ENCODE results near the gene KIFC3.
"Not testable (repeated sequence)": the region's sequence is repeated elsewhere in the genome, so short reads cannot be mapped to it uniquely, and the experiment has no call there.

The KIFC3 gene

GRCh38 chr16:57804111-57804837 lies 2.0 kb upstream of the KIFC3 start:
- DNase-seq = no peak

GRCh38 chr16:57803134-57803990 lies 1.1 kb upstream of the KIFC3 start:
- DNase-seq = no peak

DNA sequence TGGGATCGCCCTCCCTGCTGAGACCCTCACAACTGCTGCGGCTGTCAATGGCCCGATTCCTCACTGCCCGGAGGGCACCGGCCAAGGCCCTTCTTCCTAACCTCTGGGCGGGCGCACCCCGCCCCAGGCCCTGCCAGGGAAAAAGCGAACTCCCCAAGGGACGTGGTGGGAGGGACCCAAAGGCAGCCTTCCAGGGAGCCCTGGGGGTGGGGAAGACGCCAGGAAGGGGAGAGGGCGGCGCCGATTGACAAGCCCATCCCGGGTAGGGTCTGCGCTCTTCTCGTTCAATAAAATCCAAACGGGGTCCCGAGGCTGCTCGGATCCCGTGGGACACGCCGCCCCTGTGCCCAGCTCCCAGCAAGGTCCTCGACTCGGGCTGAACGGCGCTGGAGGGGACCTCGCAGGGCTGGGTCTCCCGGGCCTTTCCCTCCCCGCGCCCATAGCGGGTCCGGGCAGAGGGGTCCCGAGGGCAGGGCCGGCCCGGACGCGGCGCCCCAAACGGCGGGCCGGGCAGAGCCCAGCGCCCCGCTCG lies 416 bp downstream of the KIFC3 start:
- peak; percentile 70 for DNase-seq

GRCh38 chr16:57801098-57801808 lies 1.0 kb downstream of the KIFC3 start:
- peak; percentile 57 for DNase-seq

GRCh38 chr16:57800200-57801097 lies 1.8 kb downstream of the KIFC3 start:
- peak; percentile 44 for DNase-seq

- peak; percentile 72 for DNase-seq
These were observed 2.6 kb downstream of the KIFC3 start for GRCh38 chr16:57799600-57800199.

GRCh38 chr16:57798953-57799599 lies 3.2 kb downstream of the KIFC3 start:
- peak; percentile 92 for DNase-seq

DNA sequence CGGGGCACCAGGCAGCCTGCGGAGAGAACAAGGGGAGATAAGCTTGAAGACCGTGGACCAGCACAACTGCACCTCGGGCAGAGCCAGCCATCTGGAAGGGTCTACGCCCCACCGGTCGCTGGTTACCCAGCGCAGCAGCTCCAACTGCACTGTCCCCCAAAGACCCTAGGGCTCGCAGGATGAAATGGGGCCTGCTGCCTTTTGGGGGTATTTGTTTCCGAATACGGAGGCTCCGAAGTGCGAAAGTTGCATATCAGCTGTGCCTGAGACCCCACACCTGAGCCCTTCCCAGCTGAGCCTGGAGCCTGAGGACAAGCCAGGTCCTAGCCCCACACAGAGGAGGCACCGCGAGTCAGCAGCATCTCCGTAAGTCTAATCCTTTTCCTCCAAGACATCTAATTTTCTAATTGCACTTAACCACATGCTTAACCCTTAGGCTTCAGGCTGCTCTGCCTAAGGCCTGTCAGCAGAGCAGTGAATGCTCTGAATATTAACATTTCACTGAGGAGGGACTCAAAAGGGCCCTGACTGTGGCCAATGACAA lies 4.0 kb downstream of the KIFC3 start:
- peak; percentile 73 for DNase-seq

DNA sequence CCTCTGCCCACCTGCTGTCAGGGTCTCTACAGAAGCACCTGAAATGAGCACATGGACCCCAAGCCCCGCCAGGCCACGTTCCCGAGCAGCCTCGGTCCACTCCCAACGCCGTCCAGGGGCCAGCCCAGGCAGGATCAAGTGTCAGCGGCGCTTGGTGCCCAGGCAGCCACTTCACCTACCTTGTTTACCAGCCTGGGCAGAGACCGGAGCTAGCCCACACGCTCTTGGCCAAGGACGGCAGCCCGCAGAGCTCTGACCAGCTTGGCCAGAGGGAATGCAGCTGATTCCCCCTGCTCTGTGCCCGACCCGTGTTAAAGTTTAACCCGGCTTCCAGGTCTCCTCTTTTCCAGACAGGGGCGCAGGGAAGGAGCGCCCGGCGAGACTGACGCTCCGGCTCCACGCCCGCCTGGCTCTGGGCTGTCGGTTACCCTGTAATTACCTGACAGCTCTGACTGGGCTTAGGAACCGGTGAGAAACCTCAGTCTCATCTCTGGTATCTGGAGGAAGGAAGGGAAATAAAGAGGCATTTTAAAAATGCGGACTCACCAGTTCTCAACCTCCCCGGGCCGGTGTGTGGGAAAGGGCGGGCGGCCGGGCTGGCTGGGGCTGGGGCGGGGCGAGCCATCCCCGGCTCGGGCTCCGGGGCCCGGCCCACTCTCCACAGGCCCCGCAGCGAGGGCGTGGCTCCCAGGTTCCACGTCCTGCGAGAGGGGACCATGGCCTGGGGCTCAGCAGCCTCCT lies 4.6 kb downstream of the KIFC3 start:
- peak; percentile 93 for DNase-seq

GRCh38 chr16:57797216-57797525 lies 5.1 kb downstream of the KIFC3 start:
- DNase-seq = peak; percentile 65

- not testable (repeated sequence) for DNase-seq
These were observed 6.3 kb downstream of the KIFC3 start for GRCh38 chr16:57796014-57796413.

- peak; percentile 65 for DNase-seq
These were observed 6.8 kb downstream of the KIFC3 start for GRCh38 chr16:57795431-57795878.

GRCh38 chr16:57794849-57795430 lies 7.4 kb downstream of the KIFC3 start:
- DNase-seq = no peak

- no peak for DNase-seq
These were observed 10.3 kb downstream of the KIFC3 start for GRCh38 chr16:57791893-57792461.

DNA sequence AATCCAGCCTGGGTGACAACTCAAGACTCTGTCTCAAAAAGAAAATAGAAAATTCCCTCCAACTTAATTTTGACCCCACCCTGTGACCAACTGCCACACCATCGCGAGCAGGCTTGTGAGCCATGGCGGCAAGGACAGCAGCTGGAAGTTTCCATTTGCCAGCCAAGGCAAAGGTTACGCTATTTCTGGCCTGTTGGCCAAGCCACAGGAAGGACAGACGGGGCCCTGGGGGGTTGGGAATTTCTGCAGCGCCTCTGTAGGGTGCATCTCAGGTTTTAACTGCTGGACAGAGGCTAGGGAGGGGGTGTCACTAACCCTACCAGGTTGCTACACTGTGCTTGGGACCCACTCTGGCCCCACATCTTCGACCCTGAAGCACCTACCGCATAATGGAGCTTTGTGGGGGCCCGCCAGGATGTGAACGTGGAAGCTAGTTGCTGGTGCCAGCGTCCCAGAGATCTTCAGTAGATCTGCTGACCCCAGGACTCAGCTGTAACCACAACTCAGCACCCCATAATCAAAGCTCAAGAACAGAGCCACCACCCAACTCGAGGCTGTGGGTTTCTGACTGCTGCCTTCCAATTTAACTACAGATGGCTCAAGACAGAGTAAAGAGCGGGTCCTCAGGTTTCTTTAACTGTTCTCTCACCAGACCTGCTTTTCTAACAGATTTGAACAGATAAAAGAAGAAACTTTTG lies 10.9 kb downstream of the KIFC3 start:
- no peak for DNase-seq

DNA sequence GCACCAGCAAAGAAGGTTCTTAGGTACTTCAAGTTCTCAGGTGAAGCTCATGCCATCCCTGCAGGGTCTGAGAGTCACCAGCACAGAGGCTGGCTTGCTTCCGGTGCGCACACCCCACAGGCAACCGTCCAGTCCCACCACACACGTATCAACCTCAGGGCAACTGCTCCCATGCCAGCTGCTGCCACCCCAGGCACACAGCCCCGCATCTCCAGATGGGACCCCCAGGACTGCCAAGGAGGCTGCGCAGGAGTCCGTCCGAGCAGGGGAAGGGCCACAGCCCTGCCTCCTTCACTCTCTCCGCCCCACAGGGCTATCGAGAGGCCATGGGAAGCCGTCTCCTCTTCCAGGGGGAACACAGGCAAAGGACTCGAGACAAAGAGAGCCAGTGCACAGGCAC lies 13.3 kb downstream of the KIFC3 start:
- no peak for DNase-seq

DNA sequence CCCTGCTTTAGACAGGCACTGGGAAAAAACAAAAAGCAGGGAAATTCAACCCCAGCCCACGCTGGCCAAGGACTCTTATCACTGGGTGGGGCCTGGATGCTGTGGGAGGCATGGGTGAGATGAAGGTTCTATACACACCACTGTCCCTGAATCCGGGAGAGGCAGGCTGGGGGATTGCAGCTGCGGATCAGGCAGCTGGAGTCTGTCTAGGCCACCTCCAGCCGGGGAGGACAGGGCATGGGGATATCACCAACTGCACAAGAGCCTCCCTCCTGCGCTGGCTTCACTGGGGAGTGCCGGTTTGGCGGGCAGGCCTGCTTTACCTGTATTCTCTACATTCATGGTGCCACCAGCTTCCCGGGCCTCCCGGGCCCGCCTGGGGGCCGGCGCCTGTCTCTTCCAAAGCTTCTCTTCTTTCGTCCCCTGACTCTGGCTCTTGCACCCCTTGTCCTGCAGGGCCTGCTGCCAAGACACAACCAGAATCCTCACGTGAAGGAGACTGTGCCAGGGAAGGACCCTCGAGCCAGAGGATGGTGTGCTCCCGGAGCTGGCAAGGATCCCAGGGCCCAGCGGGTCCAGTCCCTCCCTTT lies 13.9 kb downstream of the KIFC3 start:
- DNase-seq = no peak

- no peak for DNase-seq
These were observed 14.8 kb downstream of the KIFC3 start for GRCh38 chr16:57787519-57787905.
